OCI-LY3 (cell line): ENCODE measurements around the gene ESPL1.

Source experiments
- CTCF ChIP-seq: fragments of 200-600, 300-600 bp; sonication (generic); IDR thresholded peaks from 2 replicates; pipeline ENCODE4 v1.5.1; 2014; ENCODE audit warnings: antibody characterized with exemption, low read length, low read depth
- EZH2phosphoT487 ChIP-seq: fragments of 200-600 bp; shearing (Covaris generic); IDR thresholded peaks from 2 replicates; pipeline ENCODE4 v1.6.1; 2018; ENCODE audit warnings: antibody characterized with exemption, mixed run types, low read depth

GRCh38 chr12:53258541-53259539 lies 9.3 kb upstream of the ESPL1 start:
- no peak for TF ChIP-seq CTCF
- TF ChIP-seq EZH2phosphoT487 = no peak
